CD4-positive, alpha-beta T cell treated with Interleukin-4 for 4 hours (primary cell): ENCODE data around the gene UGGT2.
"Not testable (repeated sequence)": the region's sequence is repeated elsewhere in the genome, so short reads cannot be mapped to it uniquely, and the experiment has no call there.

Experiments used
- DNase-seq: peaks from one replicate; pipeline ENCODE4 v3.0.0-alpha.2; 2020

UGGT2 gene

DNA sequence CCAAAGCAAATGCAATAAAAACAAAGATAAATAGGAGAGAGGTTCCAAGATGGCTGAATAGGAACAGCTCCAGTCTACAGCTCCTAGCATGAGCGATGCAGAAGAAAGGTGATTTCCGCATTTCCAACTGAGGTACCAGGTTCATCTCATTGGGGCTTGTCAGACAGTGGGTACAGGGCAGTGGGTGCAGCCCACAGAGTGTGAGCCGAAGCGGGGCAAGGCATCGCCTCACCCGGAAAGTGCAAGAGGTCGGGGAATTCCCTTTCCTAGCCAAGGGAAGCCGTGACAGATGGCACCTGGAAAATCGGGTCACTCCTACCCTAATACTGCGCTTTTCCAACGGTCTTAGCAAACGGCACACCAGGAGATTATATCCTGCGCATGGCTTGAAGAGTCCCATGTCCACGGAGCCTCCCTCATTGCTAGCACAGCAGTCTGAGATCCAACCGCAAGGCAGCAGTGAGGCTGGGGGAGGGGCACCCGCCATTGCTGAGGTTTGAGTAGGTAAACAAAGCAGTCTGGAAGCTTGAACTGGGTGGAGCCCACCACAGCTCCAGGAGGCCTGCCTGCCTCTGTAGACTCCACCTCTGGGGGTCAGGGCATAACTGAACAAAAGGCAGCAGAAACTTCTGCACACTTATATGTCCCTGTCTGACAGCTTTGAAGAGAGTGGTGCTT is 6.6 kb downstream of the UGGT2 start:
- not testable (repeated sequence) for DNase-seq

DNA sequence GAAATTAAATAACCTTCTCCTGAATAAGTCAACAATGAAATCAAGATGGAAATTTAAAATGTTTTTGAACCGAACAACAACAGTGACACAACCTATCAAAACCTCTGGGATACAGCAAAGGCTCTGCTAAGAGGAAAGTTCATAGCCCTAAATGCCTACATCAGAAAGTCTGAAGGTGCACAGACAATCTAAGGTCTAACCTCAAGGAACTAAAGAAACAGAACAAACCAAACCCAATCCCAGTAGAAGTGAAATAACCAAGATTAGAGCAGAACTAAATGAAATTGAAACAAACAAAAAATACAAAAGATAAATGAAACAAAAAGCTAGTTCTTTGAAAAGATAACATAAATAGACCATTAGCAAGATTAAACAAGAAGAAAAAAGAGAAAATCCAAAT is 9.0 kb downstream of the UGGT2 start:
- no peak for DNase-seq

DNA sequence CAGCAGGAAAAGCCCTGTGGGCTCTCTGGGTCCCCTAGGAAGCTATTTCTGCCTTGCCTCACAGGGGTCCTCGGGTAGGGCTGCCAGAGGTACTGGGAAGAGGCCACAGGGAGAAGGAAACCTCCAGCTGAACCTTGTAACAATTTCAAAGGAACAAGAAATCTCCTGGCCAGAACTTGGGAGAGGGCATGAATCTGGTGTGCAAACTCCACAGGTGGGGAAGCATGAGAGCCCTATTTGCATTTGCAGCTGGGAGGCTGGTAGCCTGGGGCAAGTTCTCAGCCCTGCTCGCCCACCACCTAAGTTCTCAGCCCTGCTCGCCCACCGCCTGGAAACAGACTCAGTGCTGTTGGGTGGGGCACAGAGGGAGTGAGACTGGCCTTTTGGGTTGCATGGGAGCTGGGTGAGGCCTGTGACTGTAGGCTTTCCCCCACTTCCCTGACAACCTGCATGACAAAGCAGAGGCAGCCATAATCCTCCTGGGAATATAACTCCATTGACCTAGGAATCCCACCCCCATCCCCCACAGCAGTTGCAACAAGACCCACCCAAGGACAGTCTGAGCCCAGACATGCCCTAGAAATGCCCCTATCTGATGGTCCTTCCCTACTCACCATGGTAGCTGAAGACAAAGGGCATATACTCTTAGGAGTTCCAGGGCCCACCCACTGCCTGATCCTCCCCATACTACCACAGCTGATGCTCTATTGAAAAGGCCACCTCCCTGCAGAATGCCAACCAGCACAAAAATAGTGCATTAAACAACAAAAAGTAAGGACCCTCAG is 11.7 kb downstream of the UGGT2 start:
- no peak for DNase-seq

DNA sequence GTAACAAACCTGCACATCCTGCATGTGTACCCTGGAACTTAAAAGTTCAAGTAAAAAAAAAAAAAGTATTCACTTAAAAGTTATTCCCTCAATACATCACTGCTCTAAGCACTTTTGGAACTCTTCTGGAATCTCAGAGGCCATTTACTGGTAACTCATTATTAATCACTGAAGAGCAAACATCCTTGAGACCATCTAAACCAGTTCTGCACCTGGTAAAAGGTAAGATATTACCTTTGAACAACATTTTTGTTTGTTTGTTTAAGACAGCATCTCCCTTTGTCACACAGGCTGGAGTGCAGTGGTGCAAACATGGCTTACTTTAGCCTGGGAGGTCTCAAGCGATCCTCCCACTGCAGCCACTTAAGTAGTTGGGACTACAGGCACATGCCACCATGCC is 16.7 kb downstream of the UGGT2 start:
- no peak for DNase-seq

DNA sequence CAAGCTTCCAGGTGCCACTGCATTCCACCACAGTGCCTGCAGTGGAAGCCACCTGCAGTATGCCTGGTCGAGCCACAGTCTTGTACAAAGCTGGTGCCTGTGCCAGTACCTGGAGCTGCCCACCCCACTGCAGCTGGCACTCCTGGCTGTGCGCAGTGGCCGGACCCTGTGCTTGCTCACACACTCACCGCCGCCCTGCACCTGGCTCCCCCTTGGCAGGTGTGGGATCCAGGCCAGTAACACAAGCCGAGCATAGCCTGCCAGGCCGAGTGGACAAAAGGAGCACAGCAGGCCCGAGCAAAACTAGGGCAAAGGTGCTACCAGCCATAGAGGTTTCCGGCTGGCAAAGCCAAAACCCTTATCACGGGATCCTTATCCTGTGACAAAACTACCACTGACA is 18.5 kb downstream of the UGGT2 start:
- no peak for DNase-seq

DNA sequence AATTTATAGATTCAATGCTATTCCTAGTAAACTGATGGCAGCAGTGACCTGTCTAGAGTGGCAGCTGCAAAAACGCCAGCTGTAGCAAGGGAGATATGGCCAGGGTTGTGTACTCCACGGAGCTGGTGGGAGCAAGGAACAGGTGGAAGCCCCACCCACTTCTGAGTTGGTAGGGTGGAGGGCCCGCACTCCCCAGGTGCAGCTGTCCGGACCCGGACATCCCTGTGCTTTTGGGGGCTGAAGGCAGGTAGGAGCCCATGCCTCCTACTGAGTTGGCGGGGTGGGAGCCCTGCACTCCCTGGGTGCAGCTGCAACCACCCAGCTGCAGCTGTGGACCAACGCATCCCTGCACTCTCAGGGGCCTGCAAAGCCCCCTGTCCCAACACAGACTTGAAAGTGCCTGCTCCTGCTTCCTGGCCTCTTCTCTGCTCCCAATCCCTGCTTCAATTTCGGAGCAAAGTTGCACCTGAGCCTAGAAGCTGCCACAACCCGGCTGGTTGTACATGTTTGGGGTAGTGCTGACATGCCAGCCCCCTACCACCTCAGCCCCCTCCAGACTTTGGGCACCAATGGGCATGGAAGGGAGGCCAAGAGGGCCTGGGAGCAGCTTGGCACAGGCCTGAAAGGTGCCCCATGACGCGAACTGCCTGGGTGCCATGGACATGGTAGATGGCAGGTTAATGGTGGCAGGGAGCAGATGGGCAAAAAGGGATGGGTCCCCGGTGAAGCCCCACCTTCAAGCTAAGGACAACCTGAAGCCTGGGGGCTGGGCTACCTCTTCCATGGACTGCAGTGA is 19.8 kb downstream of the UGGT2 start:
- DNase-seq, result no peak

DNA sequence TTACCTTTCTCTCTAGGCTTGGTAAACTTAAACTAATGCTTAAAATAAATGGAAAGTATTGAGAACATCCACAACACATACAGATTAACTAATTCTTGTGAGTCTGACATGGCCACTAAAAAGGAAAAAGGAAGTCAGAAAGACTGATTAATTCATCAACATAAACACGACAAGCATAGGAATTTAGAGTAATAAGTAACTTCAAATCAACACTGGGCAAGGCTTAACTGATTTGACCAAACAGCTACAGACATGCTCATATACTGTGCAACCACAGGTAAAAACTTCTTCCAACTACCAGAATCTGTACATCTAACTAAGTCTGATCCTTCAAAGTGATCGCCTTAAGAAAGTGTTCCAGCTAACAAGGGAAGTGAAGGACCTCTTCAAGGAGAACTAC is 20.5 kb downstream of the UGGT2 start:
- DNase-seq, result no peak

DNA sequence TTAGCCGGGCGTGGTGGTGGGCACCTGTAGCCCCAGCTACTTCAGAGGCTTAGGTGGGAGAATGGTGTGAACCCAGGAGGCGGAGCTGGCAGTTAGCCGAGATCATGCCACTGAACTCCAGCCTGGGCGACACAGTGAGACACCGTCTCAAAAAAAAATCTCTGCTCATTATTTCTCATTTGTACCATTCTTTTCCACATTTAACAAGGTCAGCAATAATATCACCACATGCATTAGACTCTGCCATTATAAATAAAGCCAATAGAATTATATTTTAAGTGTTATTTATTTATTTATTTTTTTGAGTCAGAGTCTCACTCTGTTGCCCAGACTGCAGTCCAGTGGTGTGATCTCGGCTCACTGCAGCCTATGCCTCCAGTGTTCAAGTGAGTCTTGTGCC is 24.2 kb downstream of the UGGT2 start:
- no peak for DNase-seq

DNA sequence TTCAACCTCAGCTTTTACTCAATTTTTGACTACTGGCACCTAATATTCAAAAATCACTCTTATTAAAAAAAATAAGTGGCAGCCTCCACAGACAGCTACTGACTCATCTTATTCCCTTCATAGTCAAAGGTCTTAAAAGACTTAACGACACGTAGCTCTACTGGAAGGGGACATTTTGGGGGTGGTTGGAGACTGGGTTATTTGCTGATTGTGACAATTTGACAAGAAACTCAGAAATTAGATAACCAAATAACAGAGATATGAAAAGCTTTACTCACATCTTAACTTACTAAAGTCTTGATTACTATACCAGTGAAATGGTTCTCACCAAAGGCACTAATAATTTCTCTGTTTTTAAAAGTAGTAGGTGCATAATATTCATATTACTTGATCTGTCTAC is 25.7 kb downstream of the UGGT2 start:
- no peak for DNase-seq

DNA sequence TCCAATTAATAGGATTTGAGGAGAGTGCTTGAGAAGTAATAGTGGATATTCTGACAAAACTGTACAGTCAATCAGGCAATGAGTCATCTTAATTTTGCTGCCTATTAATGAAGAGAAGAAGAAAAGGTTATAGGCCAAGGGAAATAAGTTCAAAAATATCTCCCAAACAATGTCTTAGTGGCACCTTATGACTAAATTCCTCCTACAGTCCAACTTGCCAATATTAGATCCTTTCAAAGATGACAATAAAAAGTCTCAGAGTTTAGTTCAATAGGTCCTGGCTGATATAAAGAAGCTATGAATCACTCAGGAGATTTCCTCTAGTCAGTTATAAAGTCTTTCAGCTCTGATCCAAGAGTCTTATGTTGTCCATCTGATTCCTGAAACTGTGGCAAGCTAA is 27.9 kb downstream of the UGGT2 start:
- DNase-seq, result no peak

DNA sequence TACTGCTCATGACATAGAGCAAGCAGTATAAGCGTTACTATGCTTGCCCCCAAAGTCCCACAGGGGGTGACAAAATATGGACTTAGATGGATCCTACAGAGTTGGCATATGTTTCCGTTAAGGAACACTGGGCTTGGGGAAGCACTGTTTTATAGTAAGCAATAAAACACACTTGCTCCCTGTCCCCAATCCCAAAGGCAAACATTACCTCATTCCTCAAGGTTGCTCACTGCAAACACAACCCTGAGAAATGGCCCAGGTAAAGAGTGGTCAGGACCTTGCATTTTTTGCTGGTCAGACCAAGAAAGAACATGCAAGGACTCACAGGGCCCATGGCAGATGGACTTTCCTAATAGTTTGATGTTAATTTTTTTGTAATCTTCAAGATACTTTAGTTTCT is 32.3 kb downstream of the UGGT2 start:
- no peak for DNase-seq

DNA sequence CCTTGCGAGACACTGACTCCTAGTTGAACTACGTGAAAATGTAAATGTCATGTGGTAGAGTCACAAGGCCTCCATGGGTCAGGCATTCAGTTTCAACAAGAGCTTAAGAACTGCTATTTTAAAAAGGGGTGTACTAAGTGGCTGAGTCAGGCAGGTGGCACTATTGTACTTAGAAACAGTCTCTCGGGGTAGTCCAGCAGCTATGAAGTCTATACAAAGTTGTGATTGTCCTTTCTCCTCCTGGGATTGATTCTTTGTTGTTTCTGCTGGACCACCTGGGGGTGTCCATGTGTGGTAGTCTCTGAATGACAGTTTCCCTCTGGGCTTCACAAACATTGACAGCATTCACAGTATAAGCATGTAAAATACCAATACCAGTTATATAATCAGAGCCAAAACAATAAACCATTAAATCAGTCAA is 33.0 kb downstream of the UGGT2 start:
- no peak for DNase-seq

DNA sequence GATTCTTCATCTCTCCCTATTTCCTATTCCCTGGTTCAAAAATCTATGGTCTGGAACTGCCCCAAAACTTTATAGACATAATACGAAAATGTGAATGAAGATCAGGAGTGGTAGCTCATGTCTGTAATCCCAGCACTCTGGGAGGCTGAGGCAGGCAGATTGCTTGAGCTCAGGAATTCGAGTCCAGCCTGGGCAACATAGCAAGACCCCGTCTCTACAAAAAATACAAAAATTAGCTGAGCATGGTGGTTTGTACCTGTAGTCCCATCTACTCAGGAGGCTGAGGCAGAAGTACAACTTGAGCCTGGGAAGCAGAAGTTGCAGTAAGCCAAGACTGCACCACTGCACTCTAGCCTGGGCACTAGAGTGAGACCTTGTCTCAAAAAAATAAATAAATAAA is 35.1 kb downstream of the UGGT2 start:
- no peak for DNase-seq

DNA sequence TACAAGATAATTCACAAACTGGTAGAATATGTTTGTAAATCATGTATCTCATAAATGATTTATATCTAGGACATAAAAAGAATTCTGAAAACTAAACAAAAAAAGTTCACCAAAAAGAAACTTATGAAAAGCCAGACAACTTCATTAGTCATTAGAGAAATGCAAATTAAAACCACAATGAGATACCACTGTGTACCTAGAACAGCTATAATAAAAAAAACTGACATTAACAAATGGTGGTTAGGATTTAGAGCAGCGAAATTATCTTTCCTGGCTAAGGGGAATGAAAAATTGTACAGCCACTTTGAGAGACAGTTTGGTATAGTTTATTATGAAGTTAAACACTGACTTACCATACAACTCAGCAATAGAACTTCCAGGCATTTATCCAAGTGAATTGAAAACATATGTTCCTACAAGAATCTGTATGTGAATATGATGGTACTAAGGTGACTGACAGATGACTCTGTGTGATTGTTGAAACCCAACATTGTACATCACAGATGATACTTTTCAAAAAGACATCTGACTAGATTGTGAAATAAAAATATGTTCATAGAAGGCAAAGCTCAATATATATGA is 41.8 kb downstream of the UGGT2 start:
- DNase-seq, result no peak

DNA sequence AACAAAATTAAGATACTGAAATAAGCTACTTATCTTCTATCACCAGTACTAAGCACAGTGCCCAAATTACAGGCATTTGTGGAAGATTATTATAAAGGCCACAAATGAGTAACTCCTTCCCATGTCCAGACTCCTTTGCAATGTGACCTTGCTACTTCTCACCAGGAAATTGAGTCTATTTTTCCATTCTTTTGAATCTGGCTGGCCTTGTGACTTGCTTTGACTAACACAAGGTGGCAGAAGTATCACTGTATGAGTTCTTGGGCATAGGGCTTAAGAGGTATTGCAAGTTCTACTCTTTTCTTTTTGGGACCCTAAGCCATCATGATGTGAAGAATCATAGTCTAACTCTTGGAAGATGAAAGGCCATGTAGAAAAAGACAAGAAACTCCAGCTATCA is 49.9 kb downstream of the UGGT2 start:
- DNase-seq, result no peak

DNA sequence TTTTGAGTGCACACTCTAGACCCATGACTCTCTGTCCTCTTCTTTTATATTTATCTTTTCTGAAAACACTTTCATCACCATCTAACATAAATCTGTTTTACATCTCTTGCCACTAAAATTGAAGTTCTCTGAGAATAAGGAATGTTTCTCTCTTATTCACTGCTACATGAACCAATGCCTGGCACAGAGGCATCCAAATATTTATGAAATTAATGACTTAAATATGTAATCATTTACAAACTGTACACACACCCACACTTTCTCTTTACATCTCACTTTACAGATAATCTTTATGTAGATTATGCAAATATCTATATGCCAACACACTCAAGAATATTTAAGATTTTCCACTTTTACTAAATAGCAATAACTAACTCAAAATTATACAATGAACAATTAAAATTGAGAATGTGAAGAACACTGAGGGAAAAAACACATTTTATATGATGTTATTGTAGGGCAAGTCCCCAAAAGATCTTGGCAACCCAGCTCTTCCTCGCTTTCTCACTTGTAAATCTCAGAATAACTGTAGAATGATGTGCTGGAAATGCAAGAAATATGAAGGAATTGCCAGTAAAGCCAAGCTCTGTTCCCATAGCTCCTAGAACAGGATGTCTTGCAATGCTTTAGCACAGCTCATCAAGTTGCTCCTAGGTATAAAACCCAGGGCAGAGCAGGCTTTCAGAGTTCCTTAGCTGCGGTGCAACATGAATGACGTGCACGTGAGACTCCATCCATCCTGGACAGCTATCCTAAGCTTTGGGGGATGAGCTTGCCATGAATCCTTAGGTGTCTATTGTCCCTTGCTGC is 50.7 kb downstream of the UGGT2 start:
- DNase-seq, result no peak

DNA sequence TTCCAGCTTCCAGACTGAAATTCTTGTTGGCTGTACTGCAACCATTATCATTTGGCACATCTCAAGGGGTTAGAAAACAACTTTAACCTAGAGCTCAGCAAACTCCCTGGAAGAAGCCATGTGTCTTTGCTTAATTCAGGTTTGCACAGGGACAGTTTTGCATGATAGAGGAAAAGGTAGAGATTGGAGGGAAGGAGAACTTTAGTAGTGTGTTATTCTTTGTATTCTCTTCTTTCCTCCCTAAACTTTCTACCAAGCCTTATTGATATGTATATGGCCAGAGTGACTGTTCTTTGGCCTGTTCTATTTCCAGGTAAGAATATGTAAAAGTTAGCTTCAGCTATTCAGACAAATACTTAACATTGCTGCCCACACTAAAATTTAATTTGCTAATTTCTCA is 53.1 kb downstream of the UGGT2 start:
- DNase-seq, result no peak

DNA sequence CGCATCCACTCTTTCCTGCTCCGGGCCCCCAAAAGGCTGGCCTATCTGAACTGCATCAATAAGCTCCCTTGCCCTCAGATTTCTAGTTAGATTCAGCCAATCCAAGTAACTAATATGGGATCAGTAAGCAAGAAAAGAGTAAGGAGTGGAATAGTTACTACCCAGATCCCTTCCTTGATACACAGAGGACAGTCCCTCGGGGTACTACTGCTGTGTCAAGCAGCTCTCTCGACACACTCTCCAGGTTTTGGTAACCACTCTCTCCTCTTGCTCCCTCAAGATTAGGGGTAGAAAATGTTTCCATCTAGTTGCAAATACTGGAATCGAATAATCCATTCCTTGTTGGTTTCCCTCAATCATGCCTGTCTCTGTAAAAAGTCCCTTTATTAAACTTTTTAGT is 65.4 kb downstream of the UGGT2 start:
- DNase-seq, result no peak

DNA sequence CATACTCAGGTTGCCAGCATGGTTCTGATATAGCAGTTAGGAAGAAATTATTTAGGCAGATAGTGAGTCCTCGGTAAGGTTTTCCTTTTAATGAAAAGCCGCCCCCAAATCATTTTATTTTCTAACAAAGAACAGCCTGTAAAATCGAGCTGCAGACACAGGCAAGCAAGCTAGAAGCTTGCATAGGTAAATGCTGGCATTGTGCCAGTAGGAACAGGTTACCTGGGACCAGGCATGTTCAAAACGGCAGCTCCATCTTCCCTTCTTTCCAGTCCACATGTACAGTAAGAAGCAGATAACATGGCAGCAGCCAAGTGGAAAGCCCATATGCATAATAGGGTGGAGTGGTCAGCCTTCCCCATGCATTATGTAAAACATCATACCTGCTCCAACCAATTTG is 71.1 kb downstream of the UGGT2 start:
- DNase-seq, result no peak

DNA sequence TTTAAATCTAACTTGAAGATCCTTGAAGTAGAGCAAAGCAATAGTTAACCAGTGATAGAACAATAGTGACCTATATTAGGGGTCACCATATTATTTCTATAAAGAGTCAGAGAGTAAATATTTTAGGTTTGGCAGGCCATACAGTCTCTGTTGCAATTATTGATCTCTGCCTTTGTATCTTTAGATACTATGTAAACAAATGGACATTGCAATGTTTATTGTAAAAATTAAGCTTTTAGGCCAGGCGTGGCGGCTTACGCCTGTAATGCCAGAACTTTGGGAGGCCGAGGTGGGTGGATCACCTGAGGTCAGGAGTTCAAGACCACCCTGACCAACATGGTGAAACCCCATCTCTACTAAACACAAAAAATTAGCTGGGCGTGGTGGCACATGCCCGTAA is 80.5 kb downstream of the UGGT2 start:
- DNase-seq, result not testable (repeated sequence)

DNA sequence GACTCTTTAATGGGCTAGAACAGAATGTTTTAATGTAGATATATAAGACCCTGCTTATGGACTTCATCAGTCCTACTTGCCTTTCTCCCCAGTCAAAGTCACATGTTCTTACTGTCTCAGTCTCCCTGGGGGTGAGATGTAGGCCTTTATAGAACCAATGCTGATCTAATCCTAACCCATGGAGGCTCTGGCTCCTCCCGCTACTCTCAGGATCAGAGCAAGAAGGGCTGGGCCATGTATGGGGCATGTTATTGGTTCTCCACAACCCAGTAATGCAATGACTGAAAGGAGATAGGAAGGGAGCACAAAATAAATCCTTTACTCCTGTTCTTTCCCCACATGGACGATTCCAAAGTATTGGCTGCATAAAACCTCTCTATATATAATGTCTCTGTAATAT is 82.3 kb downstream of the UGGT2 start:
- no peak for DNase-seq

DNA sequence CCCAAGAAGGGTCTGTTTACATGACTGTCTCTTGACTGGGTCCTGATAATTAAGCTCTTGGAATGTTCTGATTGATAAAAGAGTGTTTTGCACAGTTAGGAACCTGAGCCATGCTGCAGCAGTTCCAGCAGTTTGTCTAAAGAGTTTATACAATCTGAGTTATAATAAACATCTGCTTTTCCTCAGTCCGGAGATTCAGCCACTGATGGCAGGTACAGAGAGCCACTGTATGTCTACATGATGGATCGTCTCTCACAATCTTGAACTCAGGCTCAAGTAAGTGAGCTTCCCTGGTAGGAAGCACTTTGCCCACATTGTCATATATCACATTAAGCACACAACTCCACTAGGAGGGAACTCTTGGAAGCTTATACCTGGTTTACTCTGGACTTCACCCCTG is 84.3 kb downstream of the UGGT2 start:
- DNase-seq, result no peak

DNA sequence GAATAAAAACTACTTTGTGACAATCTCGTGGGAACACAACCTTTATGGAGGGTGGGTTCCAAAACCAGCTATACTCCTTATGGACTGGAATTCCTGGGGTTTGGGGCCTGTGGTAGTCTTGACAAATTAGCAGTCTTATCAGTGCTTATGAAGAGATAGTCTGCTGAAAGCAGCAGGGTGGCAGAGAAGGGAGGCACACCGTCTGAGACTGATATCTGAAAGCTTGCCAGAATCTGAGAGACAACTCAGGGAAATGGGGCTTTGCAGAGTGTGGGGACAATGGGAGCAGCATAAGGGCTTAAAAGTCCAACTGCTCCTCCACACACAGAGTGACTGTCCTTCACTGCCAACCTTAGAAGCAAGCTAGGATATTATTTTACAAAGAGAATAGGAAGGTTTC is 95.9 kb downstream of the UGGT2 start:
- no peak for DNase-seq
